Gastrocnemius medialis (tissue), 4 donors: ENCODE data around the gene DGKG.

Source experiments
- CTCF ChIP-seq, 5 experiments: fragments of 450-650 bp in 3 of 5; fragments of 200-600 bp in 2 of 5; sonication (generic) in 2 of 5; IDR thresholded peaks in 4 of 5; conservative IDR thresholded peaks in 1 of 5; 1 replicate in 4 of 5; 2 replicates in 1 of 5; pipeline ENCODE4 v1.5.1; 2016 to 2019; ENCODE audit warnings: antibody characterized with exemption in 5 of 5, mild to moderate bottlenecking in 3 of 5, moderate library complexity in 3 of 5
- POLR2A ChIP-seq, 2 donors: fragments of 450-650 bp; IDR thresholded peaks; one replicate each; pipeline ENCODE4 v1.6.1; 2017; ENCODE audit warnings: antibody characterized with exemption in 2 of 2, mild to moderate bottlenecking in 2 of 2, moderate library complexity in 2 of 2

GRCh38 chr3:186359078-186359477, 3.0 kb downstream of the DGKG start:
- TF ChIP-seq CTCF (IDR thresholded peaks at IDR 0.05 in 4 of 5, conservative IDR thresholded peaks at IDR 0.05 in 1 of 5) (no peak), POLR2A (IDR thresholded peaks at IDR 0.05) (no peak)
